IMR-90 (cell line): Measurements from ENCODE around the gene HSPH1. TPM values are rescaled to one million over a fixed set of nuclear protein-coding genes. Genes with fewer than 3 reads are reported as not detected.
A peak's percentile ranks its signal among the peaks of the same experiment; 100 is the strongest.

Source experiments
- ATAC-seq: fragments of 200-7000 bp; cut with Tn5 transposase; 2 replicates; pipeline ENCODE4 v1.9.1; 2020; ENCODE audit warnings: low read depth, mild to moderate bottlenecking, moderate library complexity
- BruUV-seq: library from RNA; stranded (reverse); fragments of 400-500 nt; replicated peaks from 2 replicates; lab custom pipeline; 2021; lab: Mats Ljungman, UMichigan
- CTCF ChIA-PET: fragments of 300-600 bp; formaldehyde crosslinking; extraction: SDS; loops from one replicate; lab custom pipeline; 2021; ENCODE audit warnings: antibody characterized with exemption; lab: Yijun Ruan, JAX
- POLR2A ChIA-PET: fragments of 300-600 bp; sonication (Branson Sonifier 250); formaldehyde crosslinking; loops from one replicate; lab custom pipeline; 2022; ENCODE audit warnings: antibody characterized with exemption; ENCODE audit not compliant: unreplicated experiment; lab: Charles Lee
- DNase-seq: peaks from one replicate; pipeline ENCODE4 v3.0.0; 2013
- H2AFZ ChIP-seq: replicated peaks from 2 replicates; pipeline ENCODE3; 2013; ENCODE audit warnings: low read length, mild to moderate bottlenecking; ENCODE audit not compliant: poor library complexity
- H2AK5ac ChIP-seq: 2 replicates; pipeline ENCODE4 v1.6.1; 2013; ENCODE audit warnings: low read depth, low read length, inconsistent platforms
- H2AK9ac ChIP-seq: replicated peaks from 2 replicates; pipeline ENCODE3; 2013; ENCODE audit warnings: mild to moderate bottlenecking, low read depth, low read length, moderate library complexity; ENCODE audit not compliant: poor library complexity
- H2BK120ac ChIP-seq: 2 replicates; pipeline ENCODE4 v1.6.1; 2013; ENCODE audit warnings: low read depth, low read length, inconsistent platforms
- H2BK15ac ChIP-seq: 3 replicates; pipeline ENCODE4 v1.6.1; 2013; ENCODE audit warnings: low read depth, low read length, inconsistent platforms
- H2BK20ac ChIP-seq: 2 replicates; pipeline ENCODE4 v1.6.1; 2013; ENCODE audit warnings: low read depth, mild to moderate bottlenecking, inconsistent platforms, low read length, moderate library complexity
- H2BK5ac ChIP-seq: 2 replicates; pipeline ENCODE4 v1.6.1; 2013; ENCODE audit warnings: mild to moderate bottlenecking, low read depth, low read length, inconsistent platforms; ENCODE audit not compliant: poor library complexity, severe bottlenecking
- H3K14ac ChIP-seq: replicated peaks from 2 replicates; pipeline ENCODE4 v1.6.1; 2013; ENCODE audit warnings: low read depth, low read length, inconsistent platforms
- H3K18ac ChIP-seq: 2 replicates; pipeline ENCODE4 v1.6.1; 2013; ENCODE audit warnings: low read depth, low read length, control low read depth
- H3K23ac ChIP-seq: 2 replicates; pipeline ENCODE4 v1.6.1; 2013; ENCODE audit warnings: low read depth, low read length, inconsistent platforms
- H3K27ac ChIP-seq: 2 replicates; pipeline ENCODE4 v1.5.1; 2013; ENCODE audit warnings: mild to moderate bottlenecking, control low read depth, low read length; ENCODE audit not compliant: insufficient read depth
- H3K27me3 ChIP-seq: 2 replicates; pipeline ENCODE4 v1.6.1; 2013; ENCODE audit warnings: low read length; ENCODE audit not compliant: control insufficient read depth, insufficient read depth
- H3K36me3 ChIP-seq: 2 replicates; pipeline ENCODE4 v1.6.1; 2013; ENCODE audit warnings: low read length, mixed read lengths; ENCODE audit not compliant: control insufficient read depth, insufficient read depth
- H3K4ac ChIP-seq: 2 replicates; pipeline ENCODE4 v1.6.1; 2013; ENCODE audit warnings: low read depth, low read length, inconsistent platforms
- H3K4me1 ChIP-seq: 2 replicates; pipeline ENCODE4 v1.6.1; 2013; ENCODE audit warnings: low read length, mixed read lengths; ENCODE audit not compliant: control insufficient read depth, insufficient read depth
- H3K4me2 ChIP-seq: 2 replicates; pipeline ENCODE4 v1.6.1; 2013; ENCODE audit warnings: low read depth, mild to moderate bottlenecking, control low read depth, low read length, moderate library complexity
- H3K4me3 ChIP-seq: 2 replicates; pipeline ENCODE4 v1.5.1; 2013; ENCODE audit warnings: low read depth, mild to moderate bottlenecking, control low read depth, low read length, moderate library complexity; ENCODE audit not compliant: insufficient read depth
- H3K56ac ChIP-seq: 2 replicates; pipeline ENCODE4 v1.6.1; 2013; ENCODE audit warnings: low read length, inconsistent platforms; ENCODE audit not compliant: insufficient read depth; ENCODE audit errors: extremely low read depth
- H3K79me1 ChIP-seq, 2 experiments: 2 replicates each; pipeline ENCODE4 v1.6.1; 2013; ENCODE audit warnings: low read length in 2 of 2, inconsistent platforms in 1 of 2, low read depth in 1 of 2
- H3K9ac ChIP-seq: 2 replicates; pipeline ENCODE4 v1.6.1; 2013; ENCODE audit warnings: low read depth, low read length, control low read depth
- H3K9me1 ChIP-seq: 2 replicates; pipeline ENCODE4 v1.6.1; 2013; ENCODE audit warnings: low read length, inconsistent platforms; ENCODE audit not compliant: insufficient read depth
- H3K9me3 ChIP-seq: 2 replicates; pipeline ENCODE4 v1.6.1; 2013; ENCODE audit warnings: low read length; ENCODE audit not compliant: control insufficient read depth, insufficient read depth
- H4K20me1 ChIP-seq: 2 replicates; pipeline ENCODE4 v1.6.1; 2013; ENCODE audit warnings: low read length, inconsistent platforms; ENCODE audit not compliant: insufficient read depth
- H4K5ac ChIP-seq: 2 replicates; pipeline ENCODE4 v1.6.1; 2013; ENCODE audit warnings: mild to moderate bottlenecking, low read depth, low read length, control low read depth
- H4K8ac ChIP-seq, 2 experiments: 2 replicates each; pipeline ENCODE4 v1.6.1; 2013; ENCODE audit warnings: low read depth in 2 of 2, low read length in 2 of 2, control low read depth in 1 of 2, inconsistent platforms in 1 of 2
- H4K91ac ChIP-seq: 2 replicates; pipeline ENCODE4 v1.6.1; 2013; ENCODE audit warnings: low read depth, low read length, inconsistent platforms; ENCODE audit not compliant: insufficient read depth
- CEBPB ChIP-seq: IDR thresholded peaks from 2 replicates; pipeline ENCODE4 v1.6.1; 2012; ENCODE audit warnings: low read depth, low read length, improper control_type of control experiment
- MAFK ChIP-seq: IDR thresholded peaks from 2 replicates; pipeline ENCODE4 v1.6.1; 2012; ENCODE audit warnings: low read depth, low read length, improper control_type of control experiment
- NFE2L2 ChIP-seq: fragments of 150-350 bp; IDR thresholded peaks from 2 replicates; pipeline ENCODE4 v1.6.1; 2016; ENCODE audit warnings: low read depth, mild to moderate bottlenecking, low read length
- POLR2A ChIP-seq: IDR thresholded peaks from 2 replicates; pipeline ENCODE4 v1.6.1; 2012; ENCODE audit warnings: mild to moderate bottlenecking, low read depth, low read length
- RAD21 ChIP-seq: IDR thresholded peaks from 2 replicates; pipeline ENCODE4 v1.6.1; 2012; ENCODE audit warnings: low read length, improper control_type of control experiment
- RCOR1 ChIP-seq: IDR thresholded peaks from 2 replicates; pipeline ENCODE4 v1.6.1; 2012; ENCODE audit warnings: mild to moderate bottlenecking, low read length, improper control_type of control experiment; ENCODE audit not compliant: insufficient replicate concordance
- RFX5 ChIP-seq: IDR thresholded peaks from 2 replicates; pipeline ENCODE4 v1.8.0; 2012; ENCODE audit warnings: low read depth, mild to moderate bottlenecking, low read length, moderate library complexity
- SMC3 ChIP-seq: fragments of 150-350 bp; IDR thresholded peaks from 2 replicates; pipeline ENCODE4 v1.6.1; 2016; ENCODE audit warnings: low read depth, mild to moderate bottlenecking, antibody characterized with exemption, low read length, moderate library complexity
- WGBS, 2 experiments: methylation state at CpG; one replicate each; pipeline versions ENCODE4 v1.1.5 to v1.1.7; 2013; ENCODE audit warnings: missing lambda C conversion rate in 2 of 2; ENCODE audit not compliant: insufficient read length in 1 of 2; ENCODE audit errors: extremely low coverage in 2 of 2; 5-methylcytosine and 5-hydroxymethylcytosine counted together
- dilution Hi-C: fragments of 300-500 bp; cut with HindIII; formaldehyde crosslinking; loops from one replicate; pipeline ENCODE4 v1.14.3; 2018; ENCODE audit warnings: low sequenced_read_pairs; ENCODE audit not compliant: unreplicated experiment
- in situ Hi-C: fragments of 300-500 bp; cut with MboI; formaldehyde crosslinking; loops from 3 replicates; pipeline ENCODE4 v1.14.3; 2019; ENCODE audit warnings: low sequenced_read_pairs, inconsistent platforms, mixed read lengths
- intact Hi-C: fragments of 100-400 bp; cut with micrococcal nuclease; formaldehyde crosslinking; loops from 2 replicates; pipeline ENCODE4 v1.10.0; 2022
- polyA plus RNA-seq, 3 experiments: library from polyadenylated mRNA; depleted of rRNA; stranded (reverse); fragments of >200 nt; gene quantifications; 2 replicates each; pipeline ENCODE4 v1.2.3, GENCODE V29; 2012; ENCODE audit warnings: low replicate concordance in 1 of 3
- total RNA-seq: library from RNA; depleted of rRNA; stranded (reverse); fragments of >200 nt; gene quantifications from 2 replicates; pipeline ENCODE4 v1.2.3, GENCODE V29; 2012
- TF ChIP-seq, protein P1 (sequence below): conservative IDR thresholded peaks from 2 replicates; pipeline ENCODE4 v1.5.1; 2012; ENCODE audit warnings: mild to moderate bottlenecking, low read depth, low read length, improper control_type of control experiment

The HSPH1 gene
- total and polyA plus RNA-seq, 2 of the 4 experiments (the other 2 are of a cell fraction) = 36.8 to 40.3 TPM

- no peak overlapping the region for H3K4ac ChIP-seq
- intact Hi-C loops = no loop called here
- H3K79me1 ChIP-seq = peaks cover 13 to 19% of the 10 kb centered on the region in 2 experiments
- H3K4me3 ChIP-seq = no peak overlapping the region
- no peak overlapping the region for H4K5ac ChIP-seq
- H4K8ac ChIP-seq = no peak overlapping the region
- no peak overlapping the region for H3K4me2 ChIP-seq
- no peak overlapping the region for H2BK120ac ChIP-seq
- H3K9me3 ChIP-seq = no peaks in the 10 kb centered on the region
- H3K23ac ChIP-seq = no peak overlapping the region
- in situ Hi-C loops = no loop called here
- 50% methylated on average over 6 of the region's 15 CpGs; no CpG with 5 or more reads in 1 of the 2 experiments for WGBS, 2 experiments
- no peak overlapping the region for H2AK5ac ChIP-seq
- no peak overlapping the region for H3K14ac ChIP-seq
- BruUV-seq = no TSS peak
- DNase-seq (peak; percentile 73), ATAC-seq (peak; percentile 57)
- TF ChIP-seq CEBPB (no peak), RFX5 (no peak), NFE2L2 (no peak), POLR2A (no peak), SMC3 (no peak), RCOR1 (no peak), MAFK (no peak), RAD21 (no peak)
- TF ChIP-seq, protein P1, sequence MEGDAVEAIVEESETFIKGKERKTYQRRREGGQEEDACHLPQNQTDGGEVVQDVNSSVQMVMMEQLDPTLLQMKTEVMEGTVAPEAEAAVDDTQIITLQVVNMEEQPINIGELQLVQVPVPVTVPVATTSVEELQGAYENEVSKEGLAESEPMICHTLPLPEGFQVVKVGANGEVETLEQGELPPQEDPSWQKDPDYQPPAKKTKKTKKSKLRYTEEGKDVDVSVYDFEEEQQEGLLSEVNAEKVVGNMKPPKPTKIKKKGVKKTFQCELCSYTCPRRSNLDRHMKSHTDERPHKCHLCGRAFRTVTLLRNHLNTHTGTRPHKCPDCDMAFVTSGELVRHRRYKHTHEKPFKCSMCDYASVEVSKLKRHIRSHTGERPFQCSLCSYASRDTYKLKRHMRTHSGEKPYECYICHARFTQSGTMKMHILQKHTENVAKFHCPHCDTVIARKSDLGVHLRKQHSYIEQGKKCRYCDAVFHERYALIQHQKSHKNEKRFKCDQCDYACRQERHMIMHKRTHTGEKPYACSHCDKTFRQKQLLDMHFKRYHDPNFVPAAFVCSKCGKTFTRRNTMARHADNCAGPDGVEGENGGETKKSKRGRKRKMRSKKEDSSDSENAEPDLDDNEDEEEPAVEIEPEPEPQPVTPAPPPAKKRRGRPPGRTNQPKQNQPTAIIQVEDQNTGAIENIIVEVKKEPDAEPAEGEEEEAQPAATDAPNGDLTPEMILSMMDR = no peak
- H2BK20ac ChIP-seq = no peak overlapping the region
- H3K27ac ChIP-seq = no peak overlapping the region
- H3K27me3 ChIP-seq = no peaks in the 10 kb centered on the region
- CTCF ChIA-PET = no interaction called here
- H2AFZ ChIP-seq = peak overlapping the region; percentile 9
- H4K20me1 ChIP-seq = 0 out of 2 replicates have a peak, but pooled peaks cover 3% of the 10 kb centered on the region
- H3K9ac ChIP-seq = no peak overlapping the region
- H4K91ac ChIP-seq = no peak overlapping the region
- H2BK15ac ChIP-seq = no peak overlapping the region
- POLR2A ChIA-PET = no interaction called here
- no peaks in the 10 kb centered on the region for H3K36me3 ChIP-seq
- H3K56ac ChIP-seq = no peak overlapping the region
- H2BK5ac ChIP-seq = no peak overlapping the region
- H3K9me1 ChIP-seq = peaks cover 8% of the 10 kb centered on the region
- peaks cover 10% of the 10 kb centered on the region for H3K4me1 ChIP-seq
- dilution Hi-C loops = no loop called here
- no peak overlapping the region for H2AK9ac ChIP-seq
- no peak overlapping the region for H3K18ac ChIP-seq
These were observed 46.2 kb upstream of the HSPH1 start for GRCh38 chr13:31207661-31208552.
